ENCODE data around the gene KCTD18. TPM values are rescaled to one million over a fixed set of nuclear protein-coding genes. Genes with fewer than 3 reads are reported as not detected.

The KCTD18 gene
- total and polyA plus RNA-seq, 2 of the 8 experiments (the other 6 are each of a cell fraction or from before 2014, with no cell fraction given): 1.6 to 3.1 TPM

- no peak overlapping the region for H3K56ac ChIP-seq (replicated peaks; ENCODE audit: insufficient read length, low read depth, low read length)
- WGBS, 2 experiments (ENCODE audit: extremely low coverage in 1 of 2, insufficient coverage in 1 of 2, insufficient read length in 1 of 2, insufficient replicate concordance in 2 of 2, low coverage in 1 of 2, low lambda C conversion rate in 2 of 2, missing lambda C conversion rate in 1 of 2): 93% methylated on average over 5 of the region's 5 CpGs; no CpG with 5 or more reads in 1 of the 2 experiments
- no peak overlapping the region for H3K18ac ChIP-seq (ENCODE audit: extremely low read depth, low read length)
- no peak overlapping the region for H3K4me3 ChIP-seq (ENCODE audit: extremely low read depth in 1 of 4, insufficient read depth in 2 of 4, low read depth in 3 of 4, low read length in 4 of 4)
- no peak overlapping the region for H2BK120ac ChIP-seq (replicated peaks; ENCODE audit: low read depth, low read length)
- no peak overlapping the region for H2AK5ac ChIP-seq (ENCODE audit: low read depth, low read length)
- no peaks in the 10 kb centered on the region for H3K9me3 ChIP-seq (ENCODE audit: insufficient read depth in 2 of 2, low read depth in 1 of 2, low read length in 1 of 2)
- H4K5ac ChIP-seq (ENCODE audit: insufficient read length, low read depth, low read length): no peak overlapping the region
- no peak overlapping the region for H3K23ac ChIP-seq (ENCODE audit: insufficient read length)
- no peaks in the 10 kb centered on the region for H3K4me1 ChIP-seq (replicated peaks in 1 of 4; ENCODE audit: control insufficient read depth in 3 of 4, insufficient read depth in 4 of 4, low read length in 3 of 4)
- H3K4me2 ChIP-seq (ENCODE audit: insufficient read depth in 1 of 2, low read depth in 2 of 2, low read length in 2 of 2): no peak overlapping the region
- H3K23me2 ChIP-seq (ENCODE audit: low read depth, low read length): no peaks in the 10 kb centered on the region
- CTCF ChIA-PET (ENCODE audit: partially characterized antibody): no interaction called here
- no peak overlapping the region for H4K8ac ChIP-seq (ENCODE audit: extremely low read depth, insufficient read depth, low read length)
- no peaks in the 10 kb centered on the region for H4K20me1 ChIP-seq (replicated peaks in 1 of 2; ENCODE audit: control insufficient read depth in 1 of 2, insufficient read depth in 2 of 2, low read length in 2 of 2)
- no peak overlapping the region for H2BK20ac ChIP-seq (ENCODE audit: low read length)
- H4K91ac ChIP-seq (replicated peaks; ENCODE audit: insufficient read length, low read length): no peak overlapping the region
- no peak overlapping the region; a peak in 1 of 7 replicates for H3K9ac ChIP-seq (replicated peaks in 1 of 4; ENCODE audit: extremely low read depth in 1 of 4, low read depth in 3 of 4, low read length in 3 of 4)
- no peaks in the 10 kb centered on the region for H3K27me3 ChIP-seq (replicated peaks in 1 of 4; ENCODE audit: control insufficient read depth in 3 of 4, extremely low read depth in 1 of 4, insufficient read depth in 3 of 4, low read length in 3 of 4)
- H3K27ac ChIP-seq (ENCODE audit: low read depth, low read length): no peak overlapping the region
- no peak overlapping the region for H2BK12ac ChIP-seq (ENCODE audit: low read depth, low read length)
- H2BK15ac ChIP-seq (ENCODE audit: low read length): no peak overlapping the region
- no peaks in the 10 kb centered on the region for H3K79me2 ChIP-seq (ENCODE audit: control insufficient read depth in 1 of 2, insufficient read depth in 2 of 2, low read length in 2 of 2)
- DNase-seq (ENCODE audit: low read depth in 1 of 2, low spot score in 2 of 2): no peak
- no peaks in the 10 kb centered on the region for H3K79me1 ChIP-seq (ENCODE audit: low read depth, low read length)
- H3K36me3 ChIP-seq (ENCODE audit: control insufficient read depth in 2 of 4, insufficient read depth in 4 of 4, low read length in 3 of 4): peaks cover 6 to 61% (median 37%) of the 10 kb centered on the region in 4 experiments; a peak in 6 of 8 replicates
- TF ChIP-seq POU5F1 (IDR thresholded peaks at IDR 0.05; ENCODE audit: low read depth, low read length) (no peak), PHF8 (conservative IDR thresholded peaks at IDR 0.05; ENCODE audit: low read depth, low read length) (no peak)
- no peak for FAIRE-seq
- H3K4ac ChIP-seq (replicated peaks; ENCODE audit: insufficient read length, low read depth, low read length): no peak overlapping the region
- no peak overlapping the region for H2BK5ac ChIP-seq (ENCODE audit: low read depth, low read length)
- POLR2A ChIA-PET (ENCODE audit: partially characterized antibody): no interaction called here
- no peak overlapping the region for H3K14ac ChIP-seq (ENCODE audit: insufficient read length)
- no peak overlapping the region for H2AFZ ChIP-seq (ENCODE audit: low read length)
Measured at GRCh38 chr2:200439981-200440380, 69.9 kb downstream of the KCTD18 start.

Other genes starting within 250 kb of the KCTD18 start
- 177 and 189 TPM in 2 replicates for gene SPATS2L, start 203.4 kb downstream of the KCTD18 start, total RNA-seq (2021; fragmentation: NEBNext Ultra II Directional; extraction: Animal tissue kit (Norgen Biotek cat#: 25700))
- 55.3 and 67.3 TPM in 2 replicates for gene SPATS2L, start 203.4 kb downstream of the KCTD18 start, polyA plus RNA-seq (2011; rRNA removed)
- 29.0 and 33.2 TPM in 2 replicates for gene SGO2, start 16.1 kb upstream of the KCTD18 start, total RNA-seq (2021; fragmentation: NEBNext Ultra II Directional; extraction: Animal tissue kit (Norgen Biotek cat#: 25700))
- 1.6 and 2.4 TPM in 2 replicates for gene SGO2, start 16.1 kb upstream of the KCTD18 start, polyA plus RNA-seq (2011; rRNA removed)
- gene AOX1, start 75.9 kb upstream of the KCTD18 start, total RNA-seq (2021; fragmentation: NEBNext Ultra II Directional; extraction: Animal tissue kit (Norgen Biotek cat#: 25700)): 4.9 and 5.6 TPM in 2 replicates
- 7.0 and 8.3 TPM in 2 replicates for gene AOX1, start 75.9 kb upstream of the KCTD18 start, polyA plus RNA-seq (2011; rRNA removed)